Astrocyte (in vitro differentiated cells and primary cell): ENCODE data around the gene BPTF. TPM values are rescaled to one million over a fixed set of nuclear protein-coding genes. Genes with fewer than 3 reads are reported as not detected.

Experiments
- DNase-seq: peaks from one replicate; pipeline ENCODE4 v3.0.0-alpha.2; 2010; ENCODE audit warnings: low read depth
- FAIRE-seq: peaks from 2 replicates; lab custom pipeline; 2011; peaks lifted over from hg19 to GRCh38; lab: Jason Lieb, UNC
- H2AFZ ChIP-seq: 2 replicates; pipeline ENCODE4 v1.6.0; 2012; ENCODE audit warnings: low read depth, low read length, inconsistent platforms
- H3K27ac ChIP-seq: 2 replicates; pipeline ENCODE4 v1.5.1; 2011; ENCODE audit warnings: low read depth, low read length, inconsistent platforms
- H3K27me3 ChIP-seq: 2 replicates; pipeline ENCODE4 v1.6.0; 2011; ENCODE audit warnings: low read length, inconsistent platforms; ENCODE audit not compliant: insufficient read depth
- H3K36me3 ChIP-seq: 2 replicates; pipeline ENCODE4 v1.5.1; 2011; ENCODE audit warnings: low read length, inconsistent platforms; ENCODE audit not compliant: insufficient read depth
- H3K4me1 ChIP-seq: 2 replicates; pipeline ENCODE4 v1.5.1; 2011; ENCODE audit warnings: low read length, inconsistent platforms; ENCODE audit not compliant: insufficient read depth
- H3K4me2 ChIP-seq: 2 replicates; pipeline ENCODE4 v1.6.0; 2012; ENCODE audit warnings: low read length, inconsistent platforms
- H3K4me3 ChIP-seq: 2 replicates; pipeline ENCODE4 v1.5.1; 2011; ENCODE audit warnings: low read depth, mild to moderate bottlenecking, low read length, inconsistent platforms; ENCODE audit not compliant: insufficient read depth
- H3K79me2 ChIP-seq: 2 replicates; pipeline ENCODE4 v1.6.0; 2012; ENCODE audit warnings: mild to moderate bottlenecking, low read length, inconsistent platforms; ENCODE audit not compliant: insufficient read depth
- H3K9ac ChIP-seq: 2 replicates; pipeline ENCODE4 v1.6.0; 2012; ENCODE audit warnings: mild to moderate bottlenecking, low read length, inconsistent platforms
- H3K9me3 ChIP-seq: 2 replicates; pipeline ENCODE4 v1.5.1; 2012; ENCODE audit warnings: low read depth, mild to moderate bottlenecking, low read length, inconsistent platforms; ENCODE audit not compliant: insufficient read depth
- H4K20me1 ChIP-seq: 2 replicates; pipeline ENCODE4 v1.6.0; 2012; ENCODE audit warnings: low read length, inconsistent platforms; ENCODE audit not compliant: insufficient read depth
- H3K27ac Mint-ChIP-seq: one replicate; pipeline ENCODE4 v1.8.0; 2021; ENCODE audit warnings: mild to moderate bottlenecking, mixed read lengths; ENCODE audit not compliant: unreplicated experiment
- H3K27me3 Mint-ChIP-seq: one replicate; pipeline ENCODE4 v1.8.0; 2021; ENCODE audit warnings: low read depth, mixed read lengths; ENCODE audit not compliant: unreplicated experiment
- H3K36me3 Mint-ChIP-seq: one replicate; pipeline ENCODE4 v1.8.0; 2021; ENCODE audit warnings: low read depth, mixed read lengths; ENCODE audit not compliant: unreplicated experiment
- H3K4me1 Mint-ChIP-seq: one replicate; pipeline ENCODE4 v1.8.0; 2021; ENCODE audit warnings: low read depth, mixed read lengths; ENCODE audit not compliant: unreplicated experiment
- H3K4me3 Mint-ChIP-seq: one replicate; pipeline ENCODE4 v1.8.0; 2021; ENCODE audit warnings: mild to moderate bottlenecking, moderate library complexity, mixed read lengths; ENCODE audit not compliant: unreplicated experiment
- H3K9me3 Mint-ChIP-seq: one replicate; pipeline ENCODE4 v1.8.0; 2021; ENCODE audit warnings: mild to moderate bottlenecking, mixed read lengths; ENCODE audit not compliant: unreplicated experiment
- EZH2 ChIP-seq: IDR thresholded peaks from 2 replicates; pipeline ENCODE4 v1.6.1; 2012; ENCODE audit warnings: mild to moderate bottlenecking, low read length, inconsistent platforms; ENCODE audit not compliant: insufficient read depth
- total RNA-seq: library from RNA; stranded (reverse); gene quantifications from 2 replicates; pipeline ENCODE4 v1.2.1, GENCODE V29; 2021
- TF ChIP-seq, protein P1 (sequence below): IDR thresholded peaks from 2 replicates; pipeline ENCODE4 v1.5.1; 2011; ENCODE audit warnings: low read depth, mild to moderate bottlenecking, inconsistent platforms, low read length, moderate library complexity; ENCODE audit not compliant: insufficient read depth

BPTF gene
- total RNA-seq, 1 donor from 2014 or later: 72.7 TPM

- Histone ChIP-seq H3K79me2 (no peaks in the 10 kb centered on the region), H3K4me2 (no peak overlapping the region), H3K27me3 (no peaks in the 10 kb centered on the region), H3K4me3 (no peak overlapping the region), H3K9me3 (no peaks in the 10 kb centered on the region), H3K4me1 (no peaks in the 10 kb centered on the region), H2AFZ (no peak overlapping the region), H3K9ac (no peak overlapping the region), H3K27ac (no peak overlapping the region), H3K36me3 (no peaks in the 10 kb centered on the region), H4K20me1 (no peaks in the 10 kb centered on the region)
- H3K9me3 Mint-ChIP-seq: peaks cover 2% of the 10 kb centered on the region
- FAIRE-seq (no peak), DNase-seq (no peak)
- no peaks in the 10 kb centered on the region for H3K36me3 Mint-ChIP-seq
- no peak overlapping the region for H3K4me3 Mint-ChIP-seq
- H3K27me3 Mint-ChIP-seq: peaks cover 4% of the 10 kb centered on the region
- peaks cover 2% of the 10 kb centered on the region for H3K4me1 Mint-ChIP-seq
- TF ChIP-seq EZH2: no peak
- TF ChIP-seq, protein P1, sequence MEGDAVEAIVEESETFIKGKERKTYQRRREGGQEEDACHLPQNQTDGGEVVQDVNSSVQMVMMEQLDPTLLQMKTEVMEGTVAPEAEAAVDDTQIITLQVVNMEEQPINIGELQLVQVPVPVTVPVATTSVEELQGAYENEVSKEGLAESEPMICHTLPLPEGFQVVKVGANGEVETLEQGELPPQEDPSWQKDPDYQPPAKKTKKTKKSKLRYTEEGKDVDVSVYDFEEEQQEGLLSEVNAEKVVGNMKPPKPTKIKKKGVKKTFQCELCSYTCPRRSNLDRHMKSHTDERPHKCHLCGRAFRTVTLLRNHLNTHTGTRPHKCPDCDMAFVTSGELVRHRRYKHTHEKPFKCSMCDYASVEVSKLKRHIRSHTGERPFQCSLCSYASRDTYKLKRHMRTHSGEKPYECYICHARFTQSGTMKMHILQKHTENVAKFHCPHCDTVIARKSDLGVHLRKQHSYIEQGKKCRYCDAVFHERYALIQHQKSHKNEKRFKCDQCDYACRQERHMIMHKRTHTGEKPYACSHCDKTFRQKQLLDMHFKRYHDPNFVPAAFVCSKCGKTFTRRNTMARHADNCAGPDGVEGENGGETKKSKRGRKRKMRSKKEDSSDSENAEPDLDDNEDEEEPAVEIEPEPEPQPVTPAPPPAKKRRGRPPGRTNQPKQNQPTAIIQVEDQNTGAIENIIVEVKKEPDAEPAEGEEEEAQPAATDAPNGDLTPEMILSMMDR: no peak
- no peak overlapping the region for H3K27ac Mint-ChIP-seq
Observed at GRCh38 chr17:67784364-67785121, 40.8 kb upstream of the BPTF start.

GRCh38 chr17:67785122-67785477, 40.2 kb upstream of the BPTF start:
- no peak for FAIRE-seq
- no peak for TF ChIP-seq EZH2
- TF ChIP-seq, protein P1: no peak
- Histone ChIP-seq H3K4me3 (no peak overlapping the region), H2AFZ (no peak overlapping the region), H3K36me3 (no peaks in the 10 kb centered on the region), H3K4me2 (no peak overlapping the region), H3K27me3 (no peaks in the 10 kb centered on the region), H3K27ac (no peak overlapping the region), H3K9me3 (no peaks in the 10 kb centered on the region), H3K9ac (no peak overlapping the region), H4K20me1 (no peaks in the 10 kb centered on the region), H3K4me1 (no peaks in the 10 kb centered on the region), H3K79me2 (no peaks in the 10 kb centered on the region)
- H3K9me3 Mint-ChIP-seq: peaks cover 2% of the 10 kb centered on the region
- peaks cover 4% of the 10 kb centered on the region for H3K27me3 Mint-ChIP-seq
- H3K27ac Mint-ChIP-seq: no peak overlapping the region
- no peak overlapping the region for H3K4me3 Mint-ChIP-seq
- no peak for DNase-seq
- H3K36me3 Mint-ChIP-seq: no peaks in the 10 kb centered on the region
- H3K4me1 Mint-ChIP-seq: peaks cover 2% of the 10 kb centered on the region

DNA sequence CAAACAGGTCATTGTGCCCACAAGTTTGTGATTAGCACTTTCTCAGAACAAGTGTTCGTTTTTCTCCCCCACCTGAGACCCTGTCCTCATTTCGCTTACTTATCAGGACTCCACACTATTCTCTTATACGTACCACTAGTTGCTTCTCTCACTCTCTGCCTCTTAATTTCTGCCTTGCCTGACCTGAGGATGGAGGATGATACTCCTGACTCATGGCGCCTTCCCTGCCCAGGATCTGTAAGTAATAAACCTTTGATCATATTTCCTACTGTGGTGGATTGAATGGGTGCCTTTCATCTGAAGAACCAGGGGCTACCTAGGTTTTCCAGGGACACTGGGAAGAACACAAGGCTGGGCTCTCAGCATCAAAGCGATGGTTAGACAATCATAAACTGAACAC, 39.8 kb upstream of the BPTF start:
- peaks cover 2% of the 10 kb centered on the region for H3K9me3 Mint-ChIP-seq
- Histone ChIP-seq H3K4me3 (no peak overlapping the region), H4K20me1 (no peaks in the 10 kb centered on the region), H3K79me2 (no peaks in the 10 kb centered on the region), H3K4me1 (no peaks in the 10 kb centered on the region), H2AFZ (no peak overlapping the region), H3K9ac (no peak overlapping the region), H3K27ac (no peak overlapping the region), H3K36me3 (no peaks in the 10 kb centered on the region), H3K27me3 (no peaks in the 10 kb centered on the region), H3K9me3 (no peaks in the 10 kb centered on the region), H3K4me2 (no peak overlapping the region)
- TF ChIP-seq, protein P1: no peak
- no peak for TF ChIP-seq EZH2
- peaks cover 2% of the 10 kb centered on the region for H3K4me1 Mint-ChIP-seq
- DNase-seq (no peak), FAIRE-seq (no peak)
- no peaks in the 10 kb centered on the region for H3K36me3 Mint-ChIP-seq
- peaks cover 4% of the 10 kb centered on the region for H3K27me3 Mint-ChIP-seq
- no peak overlapping the region for H3K27ac Mint-ChIP-seq
- H3K4me3 Mint-ChIP-seq: no peak overlapping the region
